ENCODE results near the gene RAN. TPM values are rescaled to one million over a fixed set of nuclear protein-coding genes. Genes with fewer than 3 reads are reported as not detected.
"Not testable (repeated sequence)": the region's sequence is repeated elsewhere in the genome, so short reads cannot be mapped to it uniquely, and the experiment has no call there.

RAN gene
- total RNA-seq, 1 donor from 2014 or later: 1,593 TPM

DNA sequence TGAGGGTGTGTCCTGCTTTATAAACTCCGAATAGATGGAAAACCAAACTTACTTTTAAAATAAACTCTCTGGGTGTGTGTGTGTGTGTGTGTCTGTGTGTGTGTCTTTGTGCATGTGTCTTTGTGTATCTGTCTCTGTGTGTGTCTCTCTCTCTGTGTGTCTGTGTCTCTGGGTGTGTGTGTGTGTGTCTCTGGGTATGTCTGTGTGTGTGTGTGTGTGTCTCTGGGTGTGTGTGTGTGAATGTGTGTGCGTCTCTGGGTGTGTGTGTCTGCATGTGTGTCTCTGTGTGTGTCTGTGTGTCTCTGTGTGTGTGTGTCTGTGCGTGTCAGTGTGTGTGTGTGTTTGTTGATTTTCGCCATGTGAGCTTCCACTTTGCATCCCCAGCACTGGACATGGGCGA, 9.2 kb downstream of the RAN start:
- Mint-ChIP-seq H3K4me1 (peaks cover 19% of the 10 kb centered on the region), H3K4me3 (no peak overlapping the region), H3K36me3 (ENCODE audit: low read depth) (peaks cover 12% of the 10 kb centered on the region), H3K27ac (ENCODE audit: unreplicated experiment) (peak overlapping the region; percentile 39), H3K9me3 (no peaks in the 10 kb centered on the region), H3K27me3 (ENCODE audit: low read depth) (peaks cover 16% of the 10 kb centered on the region)
- TF ChIP-seq, protein P1, sequence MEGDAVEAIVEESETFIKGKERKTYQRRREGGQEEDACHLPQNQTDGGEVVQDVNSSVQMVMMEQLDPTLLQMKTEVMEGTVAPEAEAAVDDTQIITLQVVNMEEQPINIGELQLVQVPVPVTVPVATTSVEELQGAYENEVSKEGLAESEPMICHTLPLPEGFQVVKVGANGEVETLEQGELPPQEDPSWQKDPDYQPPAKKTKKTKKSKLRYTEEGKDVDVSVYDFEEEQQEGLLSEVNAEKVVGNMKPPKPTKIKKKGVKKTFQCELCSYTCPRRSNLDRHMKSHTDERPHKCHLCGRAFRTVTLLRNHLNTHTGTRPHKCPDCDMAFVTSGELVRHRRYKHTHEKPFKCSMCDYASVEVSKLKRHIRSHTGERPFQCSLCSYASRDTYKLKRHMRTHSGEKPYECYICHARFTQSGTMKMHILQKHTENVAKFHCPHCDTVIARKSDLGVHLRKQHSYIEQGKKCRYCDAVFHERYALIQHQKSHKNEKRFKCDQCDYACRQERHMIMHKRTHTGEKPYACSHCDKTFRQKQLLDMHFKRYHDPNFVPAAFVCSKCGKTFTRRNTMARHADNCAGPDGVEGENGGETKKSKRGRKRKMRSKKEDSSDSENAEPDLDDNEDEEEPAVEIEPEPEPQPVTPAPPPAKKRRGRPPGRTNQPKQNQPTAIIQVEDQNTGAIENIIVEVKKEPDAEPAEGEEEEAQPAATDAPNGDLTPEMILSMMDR (conservative IDR thresholded peaks at IDR 0.05): no peak
- no peak for DNase-seq (ENCODE audit: low read depth, low spot score)

DNA sequence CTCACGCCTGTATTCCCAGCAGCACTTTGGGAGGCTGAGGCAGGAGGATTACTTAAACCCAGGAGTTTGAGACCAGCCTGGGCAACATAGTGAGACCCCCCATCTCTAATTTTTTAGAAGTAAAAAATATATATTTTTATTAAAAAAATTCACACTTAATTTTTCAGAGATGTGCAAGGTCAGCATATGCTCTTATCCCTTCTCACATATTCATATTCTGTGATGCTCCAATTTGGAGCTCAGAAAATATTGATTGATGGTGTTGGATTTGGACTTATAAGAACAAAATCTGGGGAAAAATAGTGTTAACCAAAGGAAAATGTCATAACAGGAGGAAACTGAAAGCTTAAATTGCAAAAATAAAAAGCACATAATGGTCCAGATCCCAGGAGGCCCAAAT, 9.7 kb downstream of the RAN start:
- H3K4me1 Mint-ChIP-seq: peaks cover 16% of the 10 kb centered on the region
- H3K9me3 Mint-ChIP-seq: no peaks in the 10 kb centered on the region
- peaks cover 9% of the 10 kb centered on the region for H3K36me3 Mint-ChIP-seq (ENCODE audit: low read depth)
- H3K4me3 Mint-ChIP-seq: no peak overlapping the region
- TF ChIP-seq, protein P1 (conservative IDR thresholded peaks at IDR 0.05): no peak
- DNase-seq (ENCODE audit: low read depth, low spot score): no peak
- peaks cover 16% of the 10 kb centered on the region for H3K27me3 Mint-ChIP-seq (ENCODE audit: low read depth)
- H3K27ac Mint-ChIP-seq (ENCODE audit: unreplicated experiment): no peak overlapping the region

DNA sequence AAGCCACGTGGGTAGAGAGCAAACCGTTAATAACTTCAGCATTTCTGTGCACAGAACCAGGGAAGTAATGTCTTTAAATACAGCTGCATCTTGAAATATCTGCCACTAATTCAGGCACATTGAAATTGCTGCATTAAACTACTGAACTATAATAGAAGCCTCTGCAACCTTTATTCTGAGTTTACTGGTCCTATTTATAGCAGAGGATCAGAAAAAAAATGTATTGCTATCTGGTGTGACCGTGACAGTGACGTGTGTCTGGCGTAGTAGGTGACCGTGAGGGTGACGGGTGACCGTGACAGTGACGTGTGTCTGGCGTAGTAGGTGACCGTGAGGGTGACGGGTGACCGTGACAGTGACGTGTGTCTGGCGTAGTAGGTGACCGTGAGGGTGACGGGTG, 15.3 kb downstream of the RAN start:
- not testable (repeated sequence) for H3K27ac Mint-ChIP-seq (ENCODE audit: unreplicated experiment); H3K27me3 Mint-ChIP-seq (ENCODE audit: low read depth)

DNA sequence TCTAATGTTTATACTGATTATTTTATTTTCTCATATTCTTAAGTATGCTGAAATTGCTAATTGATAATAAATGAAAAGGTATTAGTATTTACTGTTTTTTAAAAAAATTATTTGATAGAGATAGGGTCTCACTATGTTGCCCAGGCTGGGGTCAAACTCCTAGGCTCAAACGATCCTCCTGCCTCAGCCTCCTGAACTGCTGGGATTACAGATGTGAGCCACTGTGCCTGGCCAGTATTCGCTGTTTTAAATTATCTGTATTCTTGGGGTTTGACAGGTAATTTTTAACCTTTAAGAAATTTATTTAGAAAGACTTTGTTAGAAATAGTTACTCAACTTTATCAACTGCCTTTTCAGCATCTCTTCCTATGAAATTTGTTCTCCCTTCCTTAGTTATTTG, 32.2 kb downstream of the RAN start:
- no peak overlapping the region for H3K27ac Mint-ChIP-seq (ENCODE audit: unreplicated experiment)
- TF ChIP-seq, protein P1 (conservative IDR thresholded peaks at IDR 0.05): no peak
- no peak for DNase-seq (ENCODE audit: low read depth, low spot score)
- no peaks in the 10 kb centered on the region for H3K36me3 Mint-ChIP-seq (ENCODE audit: low read depth)
- H3K9me3 Mint-ChIP-seq: no peaks in the 10 kb centered on the region
- H3K4me1 Mint-ChIP-seq: no peaks in the 10 kb centered on the region
- no peak overlapping the region for H3K4me3 Mint-ChIP-seq
- H3K27me3 Mint-ChIP-seq (ENCODE audit: low read depth): no peaks in the 10 kb centered on the region

More for the DNA sequence above, 15.3 kb downstream of the RAN start:
- not testable (repeated sequence) for H3K4me1 Mint-ChIP-seq; H3K4me3 Mint-ChIP-seq; H3K9me3 Mint-ChIP-seq; H3K36me3 Mint-ChIP-seq (ENCODE audit: low read depth); DNase-seq (ENCODE audit: low read depth, low spot score)

DNA sequence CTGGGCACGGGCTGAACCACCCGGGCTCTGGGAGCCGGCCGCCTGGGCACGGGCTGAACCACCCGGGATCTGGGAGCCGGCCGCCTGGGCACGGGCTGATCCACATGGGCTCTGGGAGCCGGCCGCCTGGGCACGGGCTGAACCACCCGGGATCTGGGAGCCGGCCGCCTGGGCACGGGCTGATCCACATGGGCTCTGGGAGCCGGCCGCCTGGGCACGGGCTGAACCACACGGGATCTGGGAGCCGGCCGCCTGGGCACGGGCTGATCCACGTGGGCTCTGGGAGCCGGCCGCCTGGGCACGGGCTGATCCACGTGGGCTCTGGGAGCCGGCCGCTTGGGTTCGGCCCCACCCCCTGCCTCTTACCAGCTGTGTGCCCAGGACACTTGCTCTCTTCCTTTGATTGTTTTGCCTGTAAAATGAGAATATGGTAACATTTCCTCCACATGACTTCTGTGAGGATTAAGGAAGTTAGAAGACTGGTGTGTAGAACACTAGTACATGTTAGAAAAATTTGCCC, 33.1 kb downstream of the RAN start:
- not testable (repeated sequence) for H3K4me1 Mint-ChIP-seq; DNase-seq (ENCODE audit: low read depth, low spot score); H3K27ac Mint-ChIP-seq (ENCODE audit: unreplicated experiment); H3K27me3 Mint-ChIP-seq (ENCODE audit: low read depth); H3K36me3 Mint-ChIP-seq (ENCODE audit: low read depth); H3K9me3 Mint-ChIP-seq; H3K4me3 Mint-ChIP-seq

DNA sequence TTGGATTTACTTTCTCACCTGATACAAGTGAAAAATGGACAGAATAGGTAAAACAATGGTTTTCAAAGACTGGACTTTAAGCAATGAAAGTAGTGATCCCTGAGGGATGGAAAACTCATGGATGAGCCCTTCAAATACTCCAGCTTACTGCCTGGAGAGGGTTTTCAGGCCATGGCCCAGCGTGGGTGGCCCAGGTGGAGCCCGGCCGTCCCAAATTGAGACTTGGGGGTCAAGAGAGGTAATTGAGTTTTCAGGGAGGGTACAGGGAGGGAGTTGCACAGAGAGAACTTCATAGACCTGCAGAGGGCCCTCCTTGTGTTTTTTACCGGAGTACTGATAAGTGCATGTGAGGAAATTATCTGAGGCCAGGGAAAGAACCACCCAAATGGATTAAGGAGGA, 37.2 kb downstream of the RAN start:
- Mint-ChIP-seq H3K27me3 (ENCODE audit: low read depth) (no peaks in the 10 kb centered on the region), H3K9me3 (peaks cover 11% of the 10 kb centered on the region)

More for the DNA sequence above, 37.2 kb downstream of the RAN start:
- Mint-ChIP-seq H3K4me1 (no peaks in the 10 kb centered on the region), H3K36me3 (ENCODE audit: low read depth) (peaks cover 2% of the 10 kb centered on the region), H3K4me3 (no peak overlapping the region), H3K27ac (ENCODE audit: unreplicated experiment) (no peak overlapping the region)
- TF ChIP-seq, protein P1 (conservative IDR thresholded peaks at IDR 0.05): no peak
- no peak for DNase-seq (ENCODE audit: low read depth, low spot score)
